RWPE1 (cell line): ENCODE results near the gene HELQ.

Experiments
- CTCF ChIA-PET: fragments of 350-600 bp; sonication (Branson Sonifier 250); formaldehyde crosslinking; extraction: SDS; loops from one replicate; lab custom pipeline; 2021; lab: Yijun Ruan, JAX
- POLR2A ChIA-PET: fragments of 400-600 bp; formaldehyde crosslinking; extraction: SDS; loops from one replicate; lab custom pipeline; 2020; ENCODE audit warnings: antibody characterized with exemption; ENCODE audit not compliant: low non-redundant PET; lab: Yijun Ruan, JAX
- DNase-seq: peaks from one replicate; pipeline ENCODE4 v3.0.0; 2012; ENCODE audit warnings: low spot score
- H3K27ac ChIP-seq: fragments of 450-650 bp; 2 replicates; pipeline ENCODE4 v1.5.1; 2017
- CTCF ChIP-seq: fragments of 450-650 bp; conservative IDR thresholded peaks from 2 replicates; pipeline ENCODE4 v1.5.1; 2017; ENCODE audit warnings: low read depth, mild to moderate bottlenecking

The HELQ gene

GRCh38 chr4:83389756-83390505, 65.7 kb downstream of the HELQ start:
- ChIA-PET POLR2A (no interaction called here), CTCF (no interaction called here)
- TF ChIP-seq CTCF: no peak
- no peak overlapping the region for H3K27ac ChIP-seq
- DNase-seq: no peak

GRCh38 chr4:83389037-83389720, 66.4 kb downstream of the HELQ start:
- CTCF ChIA-PET: interaction anchor here (0.6 kb wide), 1 partner anchor 377 kb away, joined by 8 read pairs; no protein-coding TSS in a partner anchor
- POLR2A ChIA-PET: no interaction called here
- DNase-seq: no peak
- no peak overlapping the region for H3K27ac ChIP-seq
- TF ChIP-seq CTCF: no peak

- H3K27ac ChIP-seq: no peak overlapping the region
- CTCF ChIA-PET: interaction anchor here (0.5 to 0.6 kb wide), 3 partner anchors 33 to 670 kb away, joined by 3 to 8 read pairs (median 3); no protein-coding TSS in a partner anchor
- no peak for DNase-seq
- POLR2A ChIA-PET: no interaction called here
- no peak for TF ChIP-seq CTCF
Observed at GRCh38 chr4:83388313-83388676, 67.3 kb downstream of the HELQ start.

GRCh38 chr4:83387476-83388312, 67.9 kb downstream of the HELQ start:
- H3K27ac ChIP-seq: no peak overlapping the region
- no peak for TF ChIP-seq CTCF
- CTCF ChIA-PET: interaction anchor here (0.5 to 0.6 kb wide), 2 partner anchors 33 to 670 kb away, joined by 3 read pairs; no protein-coding TSS in a partner anchor
- DNase-seq: no peak
- POLR2A ChIA-PET: no interaction called here

- CTCF ChIA-PET: no interaction called here
- peak; percentile 20 for DNase-seq
- POLR2A ChIA-PET: no interaction called here
- TF ChIP-seq CTCF: no peak
- H3K27ac ChIP-seq: no peak overlapping the region
Observed at GRCh38 chr4:83387012-83387411, 68.6 kb downstream of the HELQ start.

- no peak overlapping the region for H3K27ac ChIP-seq
- POLR2A ChIA-PET: no interaction called here
- TF ChIP-seq CTCF: no peak
- no peak for DNase-seq
- CTCF ChIA-PET: no interaction called here
Observed at GRCh38 chr4:83382850-83383249, 72.8 kb downstream of the HELQ start.
